ENCODE results near the gene GSTCD.
A peak's percentile ranks its signal among the peaks of the same experiment; 100 is the strongest.
"Not testable (repeated sequence)": the region's sequence is repeated elsewhere in the genome, so short reads cannot be mapped to it uniquely, and the experiment has no call there.

The GSTCD gene

DNA sequence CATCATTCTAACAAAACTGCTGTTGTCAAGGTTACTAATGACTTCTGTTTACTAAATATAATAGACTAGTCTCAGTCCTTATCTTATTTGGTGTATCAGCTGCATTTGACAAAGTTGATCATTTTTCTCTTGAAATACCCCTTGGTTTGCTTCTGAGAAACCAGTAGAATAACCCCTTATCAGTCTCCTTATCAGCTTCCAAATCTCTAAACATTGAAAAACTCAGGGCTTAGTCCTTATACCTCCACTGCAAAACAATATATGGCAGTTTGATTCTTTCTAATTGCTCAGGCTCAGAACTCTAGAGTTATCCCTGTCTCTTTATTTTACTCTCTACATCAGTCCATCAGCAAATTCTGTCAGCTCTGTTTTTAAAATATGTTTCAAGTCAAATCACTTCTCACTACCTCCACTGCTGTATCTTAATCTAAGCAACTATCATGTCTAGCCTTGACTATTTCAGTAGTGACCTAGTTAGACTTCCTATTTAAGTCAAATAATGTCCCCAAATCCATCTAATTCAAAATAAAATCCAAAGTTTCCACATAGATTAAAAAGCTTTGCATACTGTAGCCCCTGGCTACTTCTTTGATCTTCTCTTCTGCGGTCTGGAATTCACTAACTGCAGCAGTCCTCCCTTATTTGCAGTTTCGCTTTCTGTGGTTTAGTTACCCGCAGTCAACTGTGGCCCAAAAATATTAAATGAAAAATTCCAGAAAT is 99.6 kb downstream of the GSTCD start:
- no peak for DNase-seq

DNA sequence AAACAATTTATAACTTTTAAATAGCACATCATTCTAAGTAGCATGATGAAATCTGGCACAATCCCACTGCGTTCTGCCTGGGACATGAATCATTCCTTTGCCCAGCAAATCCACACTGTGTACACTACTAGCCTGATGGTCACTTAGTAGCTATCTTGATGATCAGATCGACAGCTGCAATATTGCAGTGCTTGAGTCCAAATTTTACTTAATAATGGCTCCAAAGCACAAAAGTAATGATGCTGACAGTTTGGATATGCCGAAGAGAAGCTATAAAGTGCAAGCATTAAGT is 100.1 kb downstream of the GSTCD start:
- no peak for DNase-seq

DNA sequence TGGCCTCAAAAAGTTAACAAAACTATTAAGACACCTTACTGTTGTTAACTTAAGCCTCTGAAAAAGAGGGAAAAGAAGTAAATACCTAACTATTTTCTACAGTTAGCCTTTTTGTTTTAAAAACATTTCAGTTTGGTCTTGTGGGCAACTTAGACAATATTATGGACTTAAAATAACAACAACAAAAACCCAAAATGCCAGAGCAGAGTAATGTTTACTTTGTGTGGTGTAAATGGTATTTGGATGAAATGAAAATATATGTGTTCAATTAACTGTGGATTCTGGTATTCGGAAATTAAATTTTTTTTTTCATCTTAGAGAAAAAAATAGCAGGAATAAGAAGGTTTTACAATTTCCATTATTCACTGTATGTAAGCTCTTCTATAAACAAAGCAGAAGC is 107.1 kb downstream of the GSTCD start:
- DNase-seq = no peak

DNA sequence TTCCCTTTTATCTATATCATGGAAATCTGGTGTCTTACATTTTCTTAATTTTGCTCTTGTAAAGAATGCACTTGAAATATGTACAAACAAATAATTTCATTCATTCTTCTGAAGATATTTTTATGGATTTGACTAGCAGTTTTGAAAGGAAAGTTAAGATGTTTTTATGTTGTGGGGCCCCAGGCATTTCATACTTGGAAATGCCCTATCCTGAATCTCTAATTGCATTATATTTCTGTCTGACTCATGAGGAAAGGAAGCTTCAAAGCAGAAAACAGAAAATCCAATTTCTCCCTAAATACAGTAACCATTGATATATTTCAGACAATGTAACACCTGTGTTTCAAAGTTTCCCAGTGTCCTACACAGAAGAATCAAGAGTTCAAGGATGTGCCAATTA is 113.5 kb downstream of the GSTCD start:
- no peak for DNase-seq

DNA sequence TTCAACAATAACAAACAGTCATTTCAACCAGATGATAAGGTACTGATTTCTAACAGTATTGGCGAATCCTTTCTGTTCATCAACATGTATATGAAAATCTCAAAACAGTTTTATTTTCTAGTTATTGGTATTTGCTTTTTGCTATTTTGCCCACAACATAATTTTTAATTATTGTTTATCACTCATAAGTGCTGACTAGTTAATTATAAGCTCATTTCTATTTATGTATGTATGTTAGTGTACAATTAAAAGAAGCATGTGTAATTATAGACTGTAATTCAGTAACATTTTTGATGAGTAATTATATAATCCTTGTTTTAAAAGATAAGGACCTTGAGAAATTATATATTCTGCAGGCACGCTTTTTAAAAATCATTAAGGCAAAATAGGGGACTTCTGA is 119.5 kb downstream of the GSTCD start:
- no peak for DNase-seq

DNA sequence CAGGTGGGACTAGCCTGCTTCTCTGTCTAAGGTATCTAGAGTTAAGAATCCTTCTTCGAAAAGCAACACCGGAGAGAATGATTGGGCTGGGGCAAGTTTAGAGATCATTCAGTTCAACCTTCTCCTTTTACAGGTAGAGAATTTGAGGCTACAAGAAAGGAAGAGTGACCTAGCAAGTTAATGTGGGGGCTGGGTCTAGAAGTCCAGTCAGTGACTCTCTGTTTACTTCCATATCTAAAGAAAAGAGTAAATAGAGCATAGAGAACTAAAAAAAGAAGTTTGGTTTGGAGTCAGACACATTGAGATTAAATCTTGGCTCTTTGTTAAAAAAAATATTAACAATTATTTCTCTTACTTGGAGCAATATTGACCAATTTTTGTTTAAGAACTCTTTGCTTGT is 122.6 kb downstream of the GSTCD start:
- no peak for DNase-seq

DNA sequence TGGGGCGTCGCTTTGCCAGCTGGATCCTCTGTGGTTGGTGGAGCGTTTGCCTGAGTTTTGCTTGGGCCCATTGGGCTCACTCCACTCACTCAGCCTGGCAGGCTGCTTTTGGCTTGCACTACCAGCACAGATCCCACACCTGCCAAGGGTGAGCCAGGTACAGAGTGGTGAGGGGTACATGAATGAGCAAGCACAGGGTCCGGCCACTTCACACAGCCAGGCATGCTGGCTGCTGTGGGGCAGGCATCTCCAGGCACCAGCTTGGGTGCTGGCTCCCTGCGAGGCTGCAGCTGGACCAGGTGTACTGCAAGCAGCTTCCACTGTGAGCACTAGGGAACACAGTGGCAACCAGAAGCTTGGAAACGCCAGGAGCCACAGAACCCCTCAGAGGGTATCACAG is 126.6 kb downstream of the GSTCD start:
- DNase-seq = no peak

DNA sequence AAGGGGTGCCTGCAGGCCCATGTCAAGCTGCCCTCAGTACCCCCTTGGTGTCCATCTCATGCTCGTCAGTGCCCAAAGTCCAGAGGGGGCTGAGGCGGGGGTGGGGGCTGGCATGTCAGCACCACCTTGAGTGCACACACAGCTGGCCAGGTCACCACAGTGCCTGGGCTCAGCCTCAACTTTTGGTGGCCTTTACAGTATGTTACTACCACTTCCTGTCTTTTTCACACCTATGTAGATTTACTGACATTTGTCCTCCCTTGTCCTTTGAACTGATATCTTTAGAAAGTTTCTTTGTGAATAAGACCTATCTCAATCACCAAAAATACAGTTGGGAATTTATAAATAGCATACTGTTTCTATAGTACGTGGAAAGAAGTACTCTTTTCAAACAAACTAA is 128.0 kb downstream of the GSTCD start:
- DNase-seq = no peak

DNA sequence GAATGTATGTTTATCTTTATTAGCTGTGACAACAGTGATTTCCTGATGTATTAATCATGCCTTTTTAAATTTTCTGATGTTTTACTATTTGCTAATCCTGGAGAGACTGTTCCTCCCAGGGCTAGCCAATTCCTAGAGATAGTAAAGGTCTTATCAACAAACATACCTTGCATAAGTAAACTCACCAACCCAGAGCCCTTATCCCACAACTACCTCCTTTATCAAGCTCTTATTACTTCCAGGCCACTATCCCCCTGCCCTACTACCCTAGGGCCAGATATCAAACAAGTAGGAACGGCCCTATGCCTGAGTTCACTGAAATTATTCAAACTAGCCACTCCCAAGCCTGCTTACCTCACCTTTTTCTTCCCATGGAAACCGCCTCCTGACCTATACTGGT is 128.5 kb downstream of the GSTCD start:
- peak; percentile 16 for DNase-seq

DNA sequence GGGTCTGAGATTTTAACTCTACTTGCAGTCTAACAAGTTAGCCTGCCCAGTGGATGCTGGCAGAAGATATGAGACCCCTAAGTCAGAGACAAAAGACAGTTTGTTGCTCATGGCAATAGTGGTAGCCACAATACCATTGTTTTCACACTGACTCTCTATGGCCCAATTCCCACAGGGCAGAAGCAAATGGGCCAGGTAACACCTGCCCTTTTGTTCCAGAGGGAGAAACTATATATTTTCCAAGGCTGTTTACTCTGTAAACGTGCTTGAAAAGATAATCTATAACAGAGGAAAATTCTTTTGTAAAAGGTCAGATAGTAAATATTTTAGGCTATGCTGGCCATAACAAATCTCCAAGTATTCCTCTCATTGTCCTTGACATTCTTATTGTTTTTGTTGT is 129.5 kb downstream of the GSTCD start:
- peak; percentile 71 for DNase-seq

DNA sequence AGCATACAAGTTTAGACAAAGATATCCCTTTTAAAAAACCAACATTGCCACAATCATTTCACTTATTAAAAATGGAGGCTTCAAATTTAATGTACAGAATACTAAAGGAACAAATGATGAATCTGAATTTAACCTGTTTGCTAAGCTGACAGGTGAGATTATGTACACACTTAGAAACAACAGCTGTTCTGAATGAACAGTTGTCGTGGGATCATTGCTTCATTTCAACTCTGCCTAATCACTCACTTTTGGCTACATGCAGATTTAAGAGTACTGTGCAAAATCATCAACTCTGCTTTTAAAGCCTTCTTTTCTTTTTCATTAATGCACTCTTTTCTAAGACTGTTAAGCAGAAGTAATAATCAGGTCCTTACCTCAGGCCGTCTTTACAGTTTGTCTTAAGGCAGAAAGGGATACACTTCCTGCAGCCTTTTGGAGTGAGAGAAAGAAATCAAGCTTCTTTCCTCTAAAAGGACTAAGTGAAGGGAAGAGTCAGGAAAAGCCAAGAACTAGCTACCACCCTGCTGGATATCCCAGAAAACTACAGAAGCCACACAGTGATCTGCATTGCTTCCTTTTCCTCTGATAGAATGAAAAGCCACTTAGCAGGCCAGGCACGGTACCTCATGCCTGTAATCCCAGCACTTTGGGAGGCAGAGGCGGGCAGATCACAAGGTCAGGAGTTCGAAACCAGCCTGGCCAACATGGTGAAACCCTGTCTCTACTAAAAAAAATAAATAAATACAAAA is 132.0 kb downstream of the GSTCD start:
- peak; percentile 55 for DNase-seq

DNA sequence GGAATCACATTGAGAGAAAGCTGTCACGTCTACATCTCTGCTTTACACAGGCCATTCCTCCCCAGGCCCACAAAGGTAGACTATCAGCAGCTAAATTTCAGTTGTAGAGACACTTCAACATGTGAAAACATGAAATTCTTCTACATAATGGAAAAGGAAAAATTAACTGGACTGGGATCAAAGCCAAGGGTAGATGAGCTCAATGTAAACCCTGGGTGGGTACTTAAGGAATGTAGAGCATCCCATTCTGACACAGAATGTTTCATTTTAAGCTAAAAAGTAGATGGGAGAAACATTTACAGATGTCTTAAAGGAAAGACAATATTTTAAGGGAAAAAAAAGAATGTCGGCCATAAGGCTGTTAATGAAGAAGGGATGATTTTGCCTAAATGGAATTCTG is 135.4 kb downstream of the GSTCD start:
- DNase-seq = no peak

DNA sequence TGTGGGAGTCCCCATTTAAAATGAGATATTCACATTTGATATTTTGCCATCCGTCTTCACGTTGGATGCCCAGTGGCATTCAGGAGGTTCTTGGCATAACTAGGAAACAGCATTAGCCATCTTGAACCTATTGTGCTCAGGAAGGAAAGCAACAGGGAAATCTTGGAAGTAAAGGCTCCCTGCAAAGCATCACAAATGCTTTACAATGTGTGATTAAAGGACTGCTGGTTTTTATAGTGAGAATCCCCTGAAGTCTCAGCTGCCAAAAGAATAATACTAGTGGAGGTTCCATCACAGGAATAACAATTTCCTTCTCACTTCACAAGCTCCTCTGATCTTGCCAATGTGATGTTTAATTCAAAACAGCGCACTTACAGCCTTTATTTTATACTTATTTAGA is 137.0 kb downstream of the GSTCD start:
- no peak for DNase-seq

DNA sequence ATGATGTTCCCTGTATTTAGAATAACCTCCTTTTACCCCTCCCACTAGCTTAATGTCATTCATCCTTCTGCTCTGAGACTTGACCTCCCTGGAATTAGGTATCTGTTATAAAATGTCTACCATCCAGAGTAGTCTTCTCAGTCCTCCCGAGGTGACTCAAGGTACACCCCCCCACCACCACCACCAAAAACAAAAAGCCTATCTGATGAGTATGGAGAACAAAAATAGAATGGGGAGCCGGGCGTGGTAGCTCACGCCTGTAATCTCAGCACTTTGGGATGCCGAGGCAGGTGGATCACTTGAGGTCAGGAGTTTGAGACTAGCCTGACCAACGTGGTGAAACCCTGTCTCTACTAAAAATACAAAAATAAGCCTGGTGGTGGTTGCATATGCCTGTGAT is 139.8 kb downstream of the GSTCD start:
- not testable (repeated sequence) for DNase-seq

DNA sequence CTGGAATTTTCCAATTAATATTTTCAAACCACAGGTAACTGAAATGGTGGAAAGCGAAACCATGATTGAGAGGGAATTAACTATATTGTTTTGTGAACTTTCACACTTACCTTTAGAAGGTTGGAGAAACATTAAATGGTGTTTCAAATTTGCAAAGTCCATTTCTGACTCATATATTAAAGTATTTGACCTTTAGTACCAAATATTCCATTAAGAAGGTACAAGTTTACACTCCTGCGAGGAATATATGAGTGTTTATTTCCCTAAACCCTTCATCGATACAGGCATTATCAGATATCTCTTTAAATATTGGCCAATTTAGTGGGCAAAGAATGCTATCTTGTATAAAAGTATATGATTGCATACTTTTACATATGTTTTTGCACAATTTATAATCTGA is 142.6 kb downstream of the GSTCD start:
- no peak for DNase-seq

DNA sequence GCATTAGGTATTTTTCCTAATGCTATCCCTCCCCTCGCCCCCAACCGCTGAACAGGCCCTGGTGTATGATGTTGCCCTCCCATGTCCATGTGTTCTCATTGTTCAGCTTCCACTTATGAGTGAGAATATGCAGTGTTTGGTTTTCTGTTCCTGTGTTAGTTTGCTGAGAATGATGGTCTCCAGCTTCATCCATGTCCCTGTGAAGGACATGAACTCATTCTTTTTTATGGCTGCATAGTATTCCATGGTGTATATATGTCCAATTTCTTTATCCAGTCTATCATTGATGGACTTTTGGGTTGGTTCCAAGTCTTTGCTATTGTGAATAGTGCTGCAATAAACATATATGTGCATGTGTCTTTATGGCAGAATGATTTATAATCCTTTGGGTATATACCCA is 143.6 kb downstream of the GSTCD start:
- DNase-seq = not testable (repeated sequence)

DNA sequence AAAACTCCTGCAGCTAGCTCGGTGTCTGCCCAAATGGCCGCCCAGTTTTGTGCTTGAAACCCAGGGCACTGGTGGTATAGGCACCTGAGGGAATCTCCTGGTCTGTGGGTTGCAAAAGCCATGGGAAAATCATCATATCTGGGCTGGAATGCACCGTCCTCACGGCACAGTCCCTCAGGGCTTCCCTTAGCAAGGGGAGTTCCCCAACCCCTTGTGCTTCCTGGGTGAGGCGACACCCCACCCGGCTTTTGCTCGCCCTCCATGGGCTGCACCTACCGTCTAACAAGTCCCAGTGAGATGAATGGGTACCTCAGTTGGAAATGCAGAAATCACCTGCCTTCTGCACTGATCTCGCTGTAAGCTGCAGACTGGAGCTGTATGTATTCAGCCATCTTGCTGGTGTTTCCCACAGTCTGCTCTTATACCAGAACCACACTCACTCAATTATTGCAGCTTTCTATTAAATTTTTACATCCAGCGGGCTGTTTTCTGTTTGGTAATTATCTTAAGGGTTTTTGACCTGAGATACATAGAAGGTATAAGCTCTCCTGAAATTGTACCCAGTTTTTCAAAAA is 150.0 kb downstream of the GSTCD start:
- DNase-seq = no peak

DNA sequence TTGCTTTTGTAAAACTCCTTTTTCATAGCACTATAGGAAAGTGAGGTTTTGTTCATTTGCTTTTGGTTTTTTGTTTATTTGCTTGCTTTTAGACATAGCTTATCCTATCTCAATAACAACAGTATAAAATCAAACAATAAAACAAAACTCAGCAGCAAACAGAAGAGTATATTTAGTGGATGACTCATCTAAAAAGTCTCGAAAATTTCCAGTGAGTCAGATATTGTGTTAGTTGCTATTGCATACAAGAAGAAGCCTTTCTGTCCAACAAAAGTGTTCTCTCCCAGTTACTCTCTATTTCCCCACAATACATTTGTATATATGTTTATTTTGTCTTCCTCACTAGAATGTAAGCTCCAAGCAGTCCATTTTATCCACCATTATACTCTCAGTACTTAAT is 150.6 kb downstream of the GSTCD start:
- no peak for DNase-seq

DNA sequence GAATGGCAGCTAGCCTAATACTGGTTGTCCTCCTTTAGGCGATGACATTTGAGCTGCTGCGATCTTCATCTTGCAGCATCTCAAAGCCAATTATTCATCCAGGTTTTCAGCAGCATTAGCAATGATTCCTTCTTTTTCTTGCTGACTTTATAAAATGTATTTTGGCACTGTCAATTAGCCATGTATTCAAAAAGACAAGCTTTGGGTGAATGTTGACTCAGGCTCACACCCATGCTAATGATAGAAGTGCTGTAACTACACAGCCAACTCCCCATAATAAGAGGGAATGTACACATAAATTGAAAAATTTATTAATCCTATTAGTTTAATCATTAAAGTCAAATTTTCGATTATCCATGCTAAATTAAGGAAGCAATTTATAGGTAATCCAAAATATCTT is 162.4 kb downstream of the GSTCD start:
- DNase-seq = no peak

DNA sequence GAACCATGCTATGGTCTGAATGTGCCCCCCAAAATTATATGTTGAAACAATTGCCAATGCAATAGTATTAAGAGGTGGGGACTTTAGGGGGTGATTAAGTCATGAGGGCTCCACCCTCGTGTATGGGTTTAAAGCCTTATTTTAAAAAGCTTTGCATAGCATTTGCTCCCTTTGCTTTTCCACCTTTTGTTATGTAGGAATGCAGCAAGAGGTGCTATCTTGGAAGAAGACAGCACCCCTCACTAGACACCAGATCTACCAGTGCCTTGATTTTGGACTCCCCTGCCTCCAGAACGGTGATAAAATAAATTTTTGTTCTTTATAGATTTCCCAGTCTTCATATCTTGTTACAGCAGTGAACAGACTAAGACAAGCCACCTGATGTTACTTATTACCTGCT is 163.4 kb downstream of the GSTCD start:
- no peak for DNase-seq

DNA sequence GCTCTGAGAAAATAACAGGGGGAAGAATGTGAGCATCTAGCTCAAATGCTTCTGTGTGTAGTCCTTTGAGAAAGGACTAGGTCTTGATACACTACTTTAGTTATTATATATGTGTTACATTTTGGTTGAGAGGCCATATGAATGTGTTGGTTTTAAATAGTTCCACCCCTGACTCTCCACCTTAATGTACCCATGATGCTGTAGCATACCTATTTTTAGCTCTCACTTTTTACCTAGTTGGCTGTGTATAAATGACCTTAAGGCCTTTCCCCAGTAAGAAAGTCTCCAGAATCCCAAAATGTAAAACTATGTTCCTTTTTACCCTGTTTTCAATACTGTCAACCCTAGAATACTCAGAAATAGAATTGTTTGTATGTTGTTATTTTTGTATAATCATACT is 166.6 kb downstream of the GSTCD start:
- DNase-seq = no peak

DNA sequence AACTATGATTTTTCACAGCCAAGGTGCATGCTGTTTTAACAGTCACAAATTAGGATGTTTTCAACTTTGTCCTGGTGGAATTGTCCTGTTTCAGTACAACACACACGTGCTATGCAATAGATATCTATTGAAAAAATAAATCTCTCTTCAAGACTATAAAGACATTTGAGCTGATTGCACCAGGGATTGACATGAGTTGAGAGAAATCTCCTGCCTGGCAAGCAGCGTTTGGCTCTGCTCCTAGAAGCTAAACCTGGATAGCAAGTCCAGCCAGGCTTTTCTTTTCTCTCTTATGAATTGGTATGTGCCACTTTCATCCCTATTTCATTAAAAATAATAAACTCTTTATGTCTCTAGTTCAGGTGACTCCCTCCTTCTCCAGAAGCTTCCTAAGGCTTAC is 170.1 kb downstream of the GSTCD start:
- no peak for DNase-seq

DNA sequence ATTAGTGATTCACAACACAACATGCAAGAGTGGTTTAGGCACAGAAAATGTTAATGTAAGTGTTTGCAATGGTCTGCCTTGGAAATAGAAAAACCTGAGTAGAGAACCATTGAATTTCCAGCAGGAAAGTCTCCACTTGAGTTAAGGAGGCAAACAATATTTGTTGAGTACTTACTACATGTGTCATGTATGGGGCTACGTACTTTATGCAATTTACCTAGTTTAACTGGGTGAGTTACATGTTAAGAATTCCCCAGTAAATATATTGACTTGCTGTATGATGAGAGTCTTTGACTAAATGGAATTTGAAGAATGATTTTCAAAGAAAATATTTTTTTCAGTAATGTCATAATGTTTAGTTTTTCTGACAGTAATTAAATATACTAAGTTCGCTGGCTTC is 178.9 kb downstream of the GSTCD start:
- no peak for DNase-seq

DNA sequence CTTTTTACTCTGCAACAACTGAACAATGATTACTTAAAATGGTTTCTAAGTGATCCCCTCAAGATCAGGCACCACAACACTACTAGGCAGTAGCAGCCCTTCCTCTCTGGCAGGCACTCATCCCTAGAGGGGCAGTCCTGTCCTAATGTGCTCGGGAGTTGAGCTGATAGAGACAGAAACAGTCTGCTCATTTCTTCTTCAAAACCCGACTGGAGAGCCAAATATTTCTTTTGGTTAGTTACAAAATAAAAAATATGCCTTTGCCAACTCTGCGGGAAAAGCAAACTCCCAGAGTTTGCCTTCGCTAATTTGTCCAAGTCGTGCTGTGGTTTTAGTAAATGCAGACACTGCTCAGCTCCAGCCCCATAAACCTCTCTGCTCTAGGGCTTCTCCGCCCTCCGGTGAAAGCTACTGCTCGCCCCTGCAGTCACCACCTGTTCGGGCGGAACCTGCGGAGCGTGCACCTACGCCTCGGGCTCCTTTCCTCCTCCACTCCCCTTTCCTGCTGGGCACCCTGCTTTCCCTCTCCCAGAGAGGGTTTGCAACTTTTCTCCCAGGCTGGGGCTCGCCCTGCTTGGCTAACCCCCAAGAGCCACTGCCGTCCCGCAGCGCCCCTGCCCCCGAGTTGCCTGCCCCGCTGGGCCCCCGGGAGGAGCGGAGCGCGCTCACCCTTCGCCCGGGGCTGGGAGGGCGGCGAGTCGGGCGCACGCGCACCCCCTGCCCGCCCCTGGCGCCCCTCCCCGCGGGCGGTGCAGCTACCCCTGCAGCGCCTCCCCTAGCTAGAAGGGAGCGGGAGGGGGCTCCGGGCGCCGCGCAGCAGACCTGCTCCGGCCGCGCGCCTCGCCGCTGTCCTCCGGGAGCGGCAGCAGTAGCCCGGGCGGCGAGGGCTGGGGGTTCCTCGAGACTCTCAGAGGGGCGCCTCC is 186.3 kb downstream of the GSTCD start, which contains the start of gene NPNT:
NPNT (plus strand) TSS at position 812 of the 923 bp plus-strand sequence. CDS start 182 bp downstream, outside the sequence.
- DNase-seq = peak; percentile 92

Data from NCI-H69 (cell line).